Ascending aorta (tissue), 2 donors: ENCODE measurements around the gene DEGS2. TPM values are rescaled to one million over a fixed set of nuclear protein-coding genes. Genes with fewer than 3 reads are reported as not detected.

Experiments used
- DNase-seq, 2 donors: peaks; one replicate each; pipeline ENCODE4 v3.0.0-alpha.2; 2019; ENCODE audit warnings: low spot score in 2 of 2
- H3K27ac ChIP-seq, 2 donors: fragments of 200-600 bp; sonication (generic); one replicate each; pipeline ENCODE4 v1.5.1; 2016 to 2017; ENCODE audit warnings: mild to moderate bottlenecking in 1 of 2
- H3K27me3 ChIP-seq: fragments of 200-600 bp; sonication (generic); one replicate; pipeline ENCODE4 v1.5.1; 2017
- H3K36me3 ChIP-seq, 2 donors: fragments of 200-600 bp; sonication (generic); one replicate each; pipeline ENCODE4 v1.5.1; 2016
- H3K4me1 ChIP-seq, 2 donors: fragments of 200-600 bp; sonication (generic); one replicate each; pipeline ENCODE4 v1.5.1; 2016 to 2017; ENCODE audit warnings: mild to moderate bottlenecking in 1 of 2
- H3K4me3 ChIP-seq, 2 donors: fragments of 200-600 bp; sonication (generic); one replicate each; pipeline ENCODE4 v1.5.1; 2016 to 2017; ENCODE audit warnings: mild to moderate bottlenecking in 1 of 2
- H3K9me3 ChIP-seq, 2 donors: fragments of 200-600 bp; sonication (generic); one replicate each; pipeline ENCODE4 v1.5.1; 2016
- intact Hi-C: fragments of 100-400 bp; cut with DNase I; formaldehyde crosslinking; loops from one replicate; pipeline ENCODE4 v1.15.1; 2023
- total RNA-seq: library from RNA; depleted of rRNA; stranded (reverse); fragments of >200 nt; gene quantifications from one replicate; pipeline ENCODE4 v1.1.0, GENCODE V29; 2016
- TF ChIP-seq, protein P1 (sequence below), 3 experiments: fragments of 200-600 bp in 2 of 3; fragments of 450-650 bp in 1 of 3; sonication (generic) in 2 of 3; IDR thresholded peaks; one replicate each; pipeline ENCODE4 v1.5.1; 2016 to 2019; ENCODE audit warnings: antibody characterized with exemption in 3 of 3, mild to moderate bottlenecking in 1 of 3, moderate library complexity in 1 of 3

The DEGS2 gene
- total RNA-seq, 1 donor from 2014 or later = 1.6 TPM

- Histone ChIP-seq H3K27ac (no peak overlapping the region), H3K27me3 (no peaks in the 10 kb centered on the region), H3K4me1 (no peaks in the 10 kb centered on the region), H3K9me3 (no peaks in the 10 kb centered on the region), H3K4me3 (no peak overlapping the region), H3K36me3 (peaks cover 2 to 6% of the 10 kb centered on the region in 2 donors)
- intact Hi-C loops = no loop called here
- no peak for DNase-seq
- TF ChIP-seq, protein P1, sequence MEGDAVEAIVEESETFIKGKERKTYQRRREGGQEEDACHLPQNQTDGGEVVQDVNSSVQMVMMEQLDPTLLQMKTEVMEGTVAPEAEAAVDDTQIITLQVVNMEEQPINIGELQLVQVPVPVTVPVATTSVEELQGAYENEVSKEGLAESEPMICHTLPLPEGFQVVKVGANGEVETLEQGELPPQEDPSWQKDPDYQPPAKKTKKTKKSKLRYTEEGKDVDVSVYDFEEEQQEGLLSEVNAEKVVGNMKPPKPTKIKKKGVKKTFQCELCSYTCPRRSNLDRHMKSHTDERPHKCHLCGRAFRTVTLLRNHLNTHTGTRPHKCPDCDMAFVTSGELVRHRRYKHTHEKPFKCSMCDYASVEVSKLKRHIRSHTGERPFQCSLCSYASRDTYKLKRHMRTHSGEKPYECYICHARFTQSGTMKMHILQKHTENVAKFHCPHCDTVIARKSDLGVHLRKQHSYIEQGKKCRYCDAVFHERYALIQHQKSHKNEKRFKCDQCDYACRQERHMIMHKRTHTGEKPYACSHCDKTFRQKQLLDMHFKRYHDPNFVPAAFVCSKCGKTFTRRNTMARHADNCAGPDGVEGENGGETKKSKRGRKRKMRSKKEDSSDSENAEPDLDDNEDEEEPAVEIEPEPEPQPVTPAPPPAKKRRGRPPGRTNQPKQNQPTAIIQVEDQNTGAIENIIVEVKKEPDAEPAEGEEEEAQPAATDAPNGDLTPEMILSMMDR (IDR thresholded peaks at IDR 0.05) = no peak
These were observed 34.8 kb downstream of the DEGS2 start for GRCh38 chr14:100124551-100125088.

DNA sequence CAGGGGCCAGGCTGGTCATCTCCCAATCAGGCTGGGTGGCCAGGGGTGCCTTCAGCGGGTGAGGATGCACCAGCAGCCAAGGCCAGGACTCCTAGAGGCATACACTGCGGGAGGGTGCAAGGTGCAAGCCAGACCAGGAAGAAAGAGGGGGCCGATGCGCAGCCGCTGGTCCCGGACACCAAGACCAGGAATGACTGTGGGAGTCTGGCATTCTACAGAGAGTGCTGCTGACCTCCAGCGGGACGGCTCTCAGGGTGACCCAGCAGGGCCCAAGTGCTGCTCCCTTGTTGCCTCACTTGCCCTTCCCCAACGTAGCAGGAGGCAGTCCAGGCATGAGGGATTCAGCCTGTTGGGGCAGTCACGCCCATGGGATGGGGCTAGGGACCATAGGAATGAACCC is 35.8 kb downstream of the DEGS2 start:
- intact Hi-C loops = no loop called here

GRCh38 chr14:100122481-100123223 is 36.8 kb downstream of the DEGS2 start:
- intact Hi-C loops = no loop called here

More for the DNA sequence above, 35.8 kb downstream of the DEGS2 start:
- TF ChIP-seq, protein P1 (IDR thresholded peaks at IDR 0.05) = no peak
- no peak for DNase-seq
- H3K9me3 ChIP-seq = no peaks in the 10 kb centered on the region
- H3K36me3 ChIP-seq = peaks cover 0 to 6% of the 10 kb centered on the region in 2 donors
- H3K4me3 ChIP-seq = no peak overlapping the region
- H3K4me1 ChIP-seq = no peaks in the 10 kb centered on the region
- no peaks in the 10 kb centered on the region for H3K27me3 ChIP-seq
- H3K27ac ChIP-seq = no peak overlapping the region

DNA sequence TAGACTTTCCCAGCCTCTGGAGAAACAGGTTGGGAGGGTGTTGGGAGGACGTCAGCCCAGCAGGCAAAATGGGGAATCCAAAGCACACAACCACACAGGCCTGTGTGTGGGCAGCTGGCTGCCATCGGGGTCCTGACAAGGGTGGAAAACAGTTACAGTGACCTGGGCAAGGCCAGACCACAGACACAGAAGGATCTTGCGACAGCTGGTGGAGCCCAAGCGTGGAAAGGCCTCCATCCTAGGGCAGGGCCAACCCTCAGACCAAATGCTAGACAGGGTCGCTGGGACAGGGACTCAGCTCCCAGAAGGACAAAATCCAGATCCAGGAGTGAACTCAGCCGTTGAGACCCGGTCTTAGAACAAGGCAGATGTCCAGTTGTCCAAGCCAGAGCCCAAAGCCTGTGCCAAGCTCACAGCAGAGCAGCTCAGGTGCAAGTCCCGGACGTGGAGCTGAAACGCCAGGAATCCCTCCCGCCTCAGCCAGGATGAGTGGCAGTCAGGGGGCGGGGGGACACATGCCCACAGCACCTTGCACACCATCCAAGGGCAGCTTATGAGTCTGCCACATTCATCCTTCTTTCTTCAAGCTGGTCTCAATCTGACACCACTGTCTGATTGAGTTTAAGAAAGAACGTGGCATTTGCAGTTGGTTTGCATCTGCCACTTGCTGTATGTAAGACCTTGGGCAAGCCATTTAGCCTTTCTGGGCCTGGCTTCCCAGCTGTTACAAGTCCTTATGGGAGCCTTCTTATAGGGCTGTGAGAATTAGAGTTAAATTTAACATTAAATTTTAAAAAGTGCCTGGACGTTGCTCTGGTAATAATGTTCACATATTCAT is 37.6 kb downstream of the DEGS2 start:
- peaks cover 0 to 6% of the 10 kb centered on the region in 2 donors for H3K36me3 ChIP-seq
- H3K27ac ChIP-seq = no peak overlapping the region
- H3K4me1 ChIP-seq = no peaks in the 10 kb centered on the region
- no peaks in the 10 kb centered on the region for H3K9me3 ChIP-seq
- intact Hi-C loops = no loop called here
- no peaks in the 10 kb centered on the region for H3K27me3 ChIP-seq
- TF ChIP-seq, protein P1 (IDR thresholded peaks at IDR 0.05) = no peak
- no peak overlapping the region for H3K4me3 ChIP-seq
- no peak for DNase-seq

More at GRCh38 chr14:100122481-100123223, 36.8 kb downstream of the DEGS2 start:
- Histone ChIP-seq H3K4me1 (no peaks in the 10 kb centered on the region), H3K9me3 (no peaks in the 10 kb centered on the region), H3K4me3 (no peak overlapping the region), H3K27me3 (no peaks in the 10 kb centered on the region), H3K36me3 (peaks cover 0 to 6% of the 10 kb centered on the region in 2 donors), H3K27ac (no peak overlapping the region)
- DNase-seq = no peak
- TF ChIP-seq, protein P1 (IDR thresholded peaks at IDR 0.05) = no peak

DNA sequence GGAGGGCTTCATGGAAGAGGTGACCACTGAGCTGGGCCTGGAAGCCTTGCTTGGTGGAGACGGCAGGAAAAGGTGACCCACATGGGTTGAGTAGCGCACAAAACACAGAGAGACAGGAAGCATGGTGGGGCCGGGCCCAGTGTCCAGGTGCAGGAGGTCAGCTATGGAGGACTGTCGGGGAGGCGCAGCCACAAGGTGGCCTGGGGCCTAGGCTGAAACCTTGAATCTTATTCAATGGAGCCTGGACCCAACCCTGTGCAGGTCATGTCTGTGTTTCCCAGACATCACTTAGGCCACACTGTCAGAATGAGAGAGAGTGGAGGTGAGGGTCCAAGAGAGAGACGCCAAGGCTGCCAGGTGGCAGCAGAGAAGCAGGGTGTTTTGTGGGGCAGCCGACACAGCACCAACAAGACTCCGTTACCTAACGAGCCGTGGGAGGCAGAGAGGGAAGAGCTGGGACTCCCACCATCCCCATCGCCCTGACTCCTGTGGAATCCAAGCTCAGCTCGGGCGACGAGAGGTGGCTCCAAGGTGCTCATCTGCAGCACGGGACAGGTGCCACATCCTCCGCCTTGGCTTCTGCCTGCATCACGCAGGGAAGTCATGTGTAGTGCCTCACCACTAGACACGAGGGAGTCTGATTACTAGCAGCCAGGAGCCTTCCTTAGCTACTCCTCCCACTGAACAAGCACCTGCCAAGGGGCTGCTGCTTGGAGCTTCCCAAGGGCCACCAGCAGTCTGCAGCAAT is 38.7 kb downstream of the DEGS2 start:
- Histone ChIP-seq H3K27ac (no peak overlapping the region), H3K4me1 (no peaks in the 10 kb centered on the region), H3K4me3 (no peak overlapping the region), H3K9me3 (no peaks in the 10 kb centered on the region), H3K27me3 (no peaks in the 10 kb centered on the region), H3K36me3 (peaks cover 0 to 6% of the 10 kb centered on the region in 2 donors)
- TF ChIP-seq, protein P1 (IDR thresholded peaks at IDR 0.05) = no peak
- intact Hi-C loops = no loop called here
- no peak for DNase-seq
